ENCODE results near the gene PNPLA1. TPM values are rescaled to one million over a fixed set of nuclear protein-coding genes. Genes with fewer than 3 reads are reported as not detected.

PNPLA1 gene
- total RNA-seq, 4 donors from 2014 or later: 26.7 to 54.2 (median 30.0) TPM

DNA sequence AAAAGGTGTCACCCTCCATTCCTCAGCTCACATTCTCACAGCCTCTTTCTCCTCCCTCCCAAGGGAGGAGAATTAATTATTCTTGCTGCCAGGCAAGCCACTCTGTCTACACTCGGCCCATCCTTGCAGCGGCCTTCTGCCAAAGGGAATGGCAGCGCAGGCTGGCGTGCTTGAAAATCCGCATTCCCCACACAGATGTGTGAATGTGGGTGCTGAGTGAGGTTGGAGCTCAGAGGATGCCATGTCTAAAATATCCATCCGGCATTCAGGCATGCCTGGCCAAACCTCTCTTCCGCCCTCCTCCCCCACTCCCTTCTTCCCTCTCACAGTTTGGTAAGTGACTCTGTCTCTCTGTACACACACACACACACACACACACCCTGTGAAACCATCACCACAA is 27.7 kb downstream of the PNPLA1 start:
- intact Hi-C loops (cut with DNase I; ENCODE audit: low total_unique reads): no loop called here
- no peak overlapping the region for H3K4me3 ChIP-seq (ENCODE audit: low read depth, poor library complexity, severe bottlenecking)
- no peak for DNase-seq (ENCODE audit: low spot score in 2 of 2)
- WGBS, 2 donors: 43 to 61% methylated on average over 7 of the region's 7 CpGs
- no peak for TF ChIP-seq POLR2A (IDR thresholded peaks at IDR 0.05)
- TF ChIP-seq, protein P1, sequence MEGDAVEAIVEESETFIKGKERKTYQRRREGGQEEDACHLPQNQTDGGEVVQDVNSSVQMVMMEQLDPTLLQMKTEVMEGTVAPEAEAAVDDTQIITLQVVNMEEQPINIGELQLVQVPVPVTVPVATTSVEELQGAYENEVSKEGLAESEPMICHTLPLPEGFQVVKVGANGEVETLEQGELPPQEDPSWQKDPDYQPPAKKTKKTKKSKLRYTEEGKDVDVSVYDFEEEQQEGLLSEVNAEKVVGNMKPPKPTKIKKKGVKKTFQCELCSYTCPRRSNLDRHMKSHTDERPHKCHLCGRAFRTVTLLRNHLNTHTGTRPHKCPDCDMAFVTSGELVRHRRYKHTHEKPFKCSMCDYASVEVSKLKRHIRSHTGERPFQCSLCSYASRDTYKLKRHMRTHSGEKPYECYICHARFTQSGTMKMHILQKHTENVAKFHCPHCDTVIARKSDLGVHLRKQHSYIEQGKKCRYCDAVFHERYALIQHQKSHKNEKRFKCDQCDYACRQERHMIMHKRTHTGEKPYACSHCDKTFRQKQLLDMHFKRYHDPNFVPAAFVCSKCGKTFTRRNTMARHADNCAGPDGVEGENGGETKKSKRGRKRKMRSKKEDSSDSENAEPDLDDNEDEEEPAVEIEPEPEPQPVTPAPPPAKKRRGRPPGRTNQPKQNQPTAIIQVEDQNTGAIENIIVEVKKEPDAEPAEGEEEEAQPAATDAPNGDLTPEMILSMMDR (IDR thresholded peaks at IDR 0.05): no peak

DNA sequence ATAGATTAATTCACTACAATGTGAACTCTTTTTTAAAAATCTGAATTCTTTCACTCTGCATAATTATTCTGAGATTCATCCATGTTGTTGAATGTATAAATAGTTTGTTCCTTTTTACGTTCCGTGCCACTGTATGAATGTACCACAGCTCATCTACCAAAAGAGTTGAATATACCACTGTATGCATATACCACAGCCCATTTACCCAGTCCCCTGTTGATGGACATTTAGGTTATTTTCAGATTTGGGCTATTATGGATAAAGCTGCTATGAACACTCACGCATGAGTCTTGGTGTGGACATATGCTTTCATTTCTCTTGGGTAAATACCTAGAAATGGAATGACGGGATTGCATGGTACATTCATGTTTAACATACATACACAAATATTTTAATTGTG is 28.2 kb downstream of the PNPLA1 start:
- H3K4me3 ChIP-seq (ENCODE audit: low read depth, poor library complexity, severe bottlenecking): no peak overlapping the region
- no peak for TF ChIP-seq POLR2A (IDR thresholded peaks at IDR 0.05)
- TF ChIP-seq, protein P1 (IDR thresholded peaks at IDR 0.05): no peak
- DNase-seq (ENCODE audit: low spot score in 2 of 2): no peak
- intact Hi-C loops (cut with DNase I; ENCODE audit: low total_unique reads): no loop called here
- 85 to 90% methylated on average over 4 of the region's 4 CpGs for WGBS, 2 donors

DNA sequence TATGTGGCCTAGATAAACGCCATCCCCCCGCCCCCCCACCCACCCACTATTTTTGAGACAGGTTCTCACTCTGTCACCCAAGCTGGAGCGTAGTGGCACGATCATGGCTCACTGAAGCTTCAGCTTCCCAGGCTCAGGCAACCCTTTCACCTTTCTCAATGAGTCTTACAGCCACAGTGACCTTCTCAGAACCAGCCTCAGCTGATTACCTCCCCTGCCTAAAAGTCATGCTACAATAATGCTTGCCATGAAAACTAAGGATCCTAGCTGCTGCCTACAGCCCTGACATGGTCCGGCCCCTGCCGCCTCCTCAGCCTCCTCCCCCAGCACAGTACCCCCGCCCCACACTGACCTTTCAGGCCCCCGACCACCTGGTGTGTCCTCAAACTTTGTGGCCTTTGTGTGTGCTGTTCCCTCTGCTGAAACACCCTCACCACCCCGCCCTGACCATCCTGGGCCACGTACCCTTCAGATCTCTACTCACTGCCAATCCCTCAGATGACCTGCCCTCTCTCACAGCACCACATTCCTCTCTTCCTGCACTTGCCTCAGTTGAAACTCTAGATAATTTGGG is 31.3 kb downstream of the PNPLA1 start:
- DNase-seq (ENCODE audit: low spot score in 2 of 2): no peak
- 79 to 87% methylated on average over 9 to 10 of the region's 10 CpGs for WGBS, 2 donors
- TF ChIP-seq POLR2A (IDR thresholded peaks at IDR 0.05): no peak
- TF ChIP-seq, protein P1 (IDR thresholded peaks at IDR 0.05): no peak
- intact Hi-C loops (cut with DNase I; ENCODE audit: low total_unique reads): no loop called here
- H3K4me3 ChIP-seq (ENCODE audit: low read depth, poor library complexity, severe bottlenecking): no peak overlapping the region

DNA sequence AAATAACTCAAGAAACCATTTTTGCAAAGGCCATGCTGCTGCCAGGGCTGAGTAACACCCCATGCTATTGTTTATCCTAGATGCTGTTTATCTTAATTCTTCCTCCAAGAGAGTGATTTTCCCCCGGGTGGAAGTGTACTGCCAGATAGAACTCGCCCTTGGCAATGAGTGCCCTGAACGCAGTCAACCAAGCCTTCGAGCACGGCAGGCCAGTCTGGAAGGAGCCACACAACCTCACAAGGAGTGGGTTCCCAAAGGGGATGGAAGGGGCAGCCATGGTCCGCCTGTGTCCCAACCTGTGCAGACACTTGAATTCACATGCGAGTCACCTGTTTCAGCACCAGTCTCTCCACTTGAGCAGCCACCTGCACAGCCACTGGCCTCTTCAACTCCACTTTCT is 31.9 kb downstream of the PNPLA1 start:
- DNase-seq (ENCODE audit: low spot score in 2 of 2): no peak
- WGBS, 2 donors: 35 to 47% methylated on average over 7 of the region's 7 CpGs
- TF ChIP-seq, protein P1 (IDR thresholded peaks at IDR 0.05): no peak
- no peak for TF ChIP-seq POLR2A (IDR thresholded peaks at IDR 0.05)
- H3K4me3 ChIP-seq (ENCODE audit: low read depth, poor library complexity, severe bottlenecking): no peak overlapping the region
- intact Hi-C loops (cut with DNase I; ENCODE audit: low total_unique reads): no loop called here

DNA sequence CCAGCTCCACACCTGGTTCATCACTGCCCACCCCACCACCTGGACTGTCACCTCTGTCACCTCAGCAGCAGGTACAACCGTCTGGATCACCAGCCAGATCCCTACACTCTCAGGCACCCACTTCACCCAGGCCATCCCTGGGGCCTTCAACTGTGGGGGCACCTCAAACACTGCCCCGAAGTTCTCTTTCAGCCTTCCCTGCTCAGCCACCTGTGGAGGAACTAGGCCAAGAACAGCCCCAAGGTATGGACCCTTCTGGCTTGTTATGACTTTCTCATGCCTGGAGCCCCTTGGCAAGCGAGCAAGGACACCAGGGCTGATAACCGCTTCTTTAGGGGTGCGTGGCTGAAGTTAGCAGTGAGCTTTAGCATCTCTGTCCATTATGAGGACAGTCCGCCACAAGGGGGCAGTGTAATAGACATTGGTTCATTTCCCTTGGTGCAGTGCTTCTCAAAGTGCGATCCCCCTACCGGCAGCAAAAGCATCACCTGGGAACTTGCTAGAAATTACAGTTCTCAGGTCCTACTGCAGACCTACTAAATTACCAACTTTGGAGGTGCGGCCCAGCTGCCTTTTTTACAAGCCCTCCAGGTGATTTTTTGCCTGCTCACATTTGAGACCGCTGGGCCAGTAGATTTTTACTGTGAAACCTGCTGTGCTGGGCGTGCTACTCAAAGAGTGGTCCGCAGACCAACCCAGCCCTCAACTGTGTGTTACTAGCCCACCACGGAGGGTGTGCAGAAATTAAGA is 32.5 kb downstream of the PNPLA1 start:
- H3K4me3 ChIP-seq (ENCODE audit: low read depth, poor library complexity, severe bottlenecking): no peak overlapping the region
- TF ChIP-seq, protein P1 (IDR thresholded peaks at IDR 0.05): peak in 1 of 3 donors; percentile 86
- no peak for TF ChIP-seq POLR2A (IDR thresholded peaks at IDR 0.05)
- DNase-seq (ENCODE audit: low spot score in 2 of 2): peak; percentile 87 to 95
- intact Hi-C loops (cut with DNase I; ENCODE audit: low total_unique reads): no loop called here
- 28 to 33% methylated on average over 13 of the region's 13 CpGs for WGBS, 2 donors
